Endothelial cell of coronary artery (primary cell): ENCODE measurements around the gene OVCA2. TPM values are rescaled to one million over a fixed set of nuclear protein-coding genes. Genes with fewer than 3 reads are reported as not detected.

Experiments used
- total RNA-seq: library from RNA; depleted of rRNA; stranded (reverse); fragments of >200 nt; gene quantifications from 2 replicates; pipeline ENCODE4 v1.2.3, GENCODE V29; 2014

Gene OVCA2
- total RNA-seq: 43.5 and 55.4 TPM in 2 replicates

GRCh38 chr17:2041561-2042389 is at the start of gene OVCA2:
Gene OVCA2, plus strand, starts transcription at chr17:2042022. Its CDS starts 26 bp downstream, at chr17:2042048.

GRCh38 chr17:2025220-2025621 is 16.6 kb upstream of the OVCA2 start, which contains the start of gene RTN4RL1:
Gene RTN4RL1, minus strand, starts transcription at chr17:2025334. Its CDS starts 469 bp downstream, at chr17:2024865.

GRCh38 chr17:2029911-2030778 is 11.7 kb upstream of the OVCA2 start, which contains the start of gene DPH1:
Gene DPH1, plus strand, starts transcription at chr17:2030153. Its CDS starts 17 bp downstream, at chr17:2030170.

DNA sequence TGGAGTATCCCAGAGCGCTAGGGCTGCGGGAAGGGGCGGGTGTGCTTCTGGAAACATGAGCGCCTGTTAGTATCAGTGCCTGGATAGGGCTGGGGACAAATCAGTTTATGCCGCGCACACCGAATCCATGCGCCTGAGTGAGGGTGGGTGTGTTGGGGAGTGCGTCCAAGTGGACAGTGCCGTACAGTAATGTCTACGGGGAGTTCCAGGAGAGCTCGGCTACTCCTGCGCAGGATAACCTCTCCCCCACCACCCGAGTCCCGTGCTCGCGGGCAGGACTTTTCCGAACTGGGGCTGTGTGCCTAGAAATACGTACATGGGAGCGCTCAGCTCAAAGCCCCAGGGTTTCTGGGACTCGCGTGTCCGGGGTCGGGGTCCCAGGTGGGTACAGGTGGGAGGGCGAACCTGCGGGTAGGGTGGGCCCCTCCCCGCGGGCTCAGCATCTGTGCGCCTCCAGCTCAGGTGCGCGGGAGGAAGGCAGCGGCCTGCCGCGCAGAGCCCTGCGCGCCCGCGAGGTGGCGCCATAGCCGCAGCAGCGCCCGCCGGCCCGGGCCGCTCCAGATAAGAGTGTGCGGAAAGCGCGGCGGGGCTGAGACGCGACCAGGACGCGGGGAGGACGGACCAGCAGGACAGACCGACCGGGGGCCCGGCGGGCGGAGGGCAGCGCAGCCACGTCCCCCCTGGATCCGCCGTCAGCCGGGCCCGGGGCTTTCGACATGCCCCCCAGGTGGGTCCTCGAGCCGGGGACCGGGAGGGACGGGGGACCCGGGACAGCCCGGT is 12.9 kb downstream of the OVCA2 start, which contains the start of gene HIC1:
HIC1 (plus strand) TSS at position 592 of the 780 bp plus-strand sequence. CDS start 1,588 bp downstream, outside the sequence.

Other genes starting within 250 kb of the OVCA2 start
- 6.9 and 10.0 TPM in 2 replicates for gene SMYD4, start 212.1 kb upstream of the OVCA2 start, total RNA-seq
- gene RPA1, start 212.0 kb upstream of the OVCA2 start, total RNA-seq: 37.3 and 57.8 TPM in 2 replicates
- gene RTN4RL1, start 16.7 kb upstream of the OVCA2 start, total RNA-seq: not detected in 2 replicates
- 13.2 and 16.8 TPM in 2 replicates for gene DPH1, start 11.9 kb upstream of the OVCA2 start, total RNA-seq
- gene HIC1, start 13.1 kb downstream of the OVCA2 start, total RNA-seq: 18.6 and 41.0 TPM in 2 replicates